Common myeloid progenitor, CD34-positive (primary cell): ENCODE measurements around the gene KRTAP4-9.
A peak's percentile ranks its signal among the peaks of the same experiment; 100 is the strongest.
"Not testable (repeated sequence)": the region's sequence is repeated elsewhere in the genome, so short reads cannot be mapped to it uniquely, and the experiment has no call there.

Experiments used
- CTCF ChIA-PET: fragments of 350-600 bp; sonication (Branson Sonifier 250); formaldehyde crosslinking; loops from one replicate; lab custom pipeline; 2021; ENCODE audit warnings: antibody characterized with exemption; lab: Charles Lee
- POLR2A ChIA-PET: fragments of 350-600 bp; sonication (Branson Sonifier 250); formaldehyde crosslinking; loops from one replicate; lab custom pipeline; 2021; ENCODE audit warnings: antibody characterized with exemption; lab: Charles Lee
- DNase-seq, 3 donors: peaks; one replicate each; pipeline versions ENCODE4 v3.0.0 to v3.0.0-alpha.2; 2013
- H3K27ac ChIP-seq, 2 experiments: 1 replicate in 1 of 2; 2 replicates in 1 of 2; pipeline ENCODE4 v1.7.0; 2013; ENCODE audit warnings: inconsistent platforms in 2 of 2, low read length in 2 of 2, mild to moderate bottlenecking in 2 of 2, low read depth in 1 of 2, moderate library complexity in 1 of 2; ENCODE audit not compliant: severe bottlenecking in 2 of 2, insufficient read depth in 1 of 2, poor library complexity in 1 of 2
- H3K27me3 ChIP-seq, 5 experiments: replicated peaks in 2 of 5; 1 replicate in 3 of 5; 2 replicates in 2 of 5; pipeline versions ENCODE4 v1.6.1 to v1.7.0; 2013; ENCODE audit warnings: low read length in 4 of 5, mild to moderate bottlenecking in 2 of 5, moderate library complexity in 2 of 5, inconsistent platforms in 1 of 5; ENCODE audit not compliant: insufficient read depth in 5 of 5, control insufficient read depth in 4 of 5
- H3K36me3 ChIP-seq, 4 experiments: 1 replicate in 2 of 4; 2 replicates in 2 of 4; pipeline versions ENCODE4 v1.6.1 to v1.7.0; 2013; ENCODE audit warnings: low read length in 3 of 4, control low read depth in 1 of 4, mild to moderate bottlenecking in 1 of 4; ENCODE audit not compliant: control insufficient read depth in 4 of 4, insufficient read depth in 4 of 4
- H3K4me1 ChIP-seq, 4 experiments: 1 replicate in 3 of 4; 2 replicates in 1 of 4; pipeline versions ENCODE4 v1.6.1 to v1.7.1; 2013; ENCODE audit warnings: low read length in 3 of 4, mild to moderate bottlenecking in 3 of 4, control low read depth in 1 of 4, inconsistent platforms in 1 of 4, moderate library complexity in 1 of 4; ENCODE audit not compliant: control insufficient read depth in 4 of 4, insufficient read depth in 4 of 4; ENCODE audit errors: control extremely low read depth in 1 of 4
- H3K4me3 ChIP-seq, 7 experiments: 1 replicate in 4 of 7; 2 replicates in 3 of 7; pipeline versions ENCODE4 v1.5.1 to v1.7.0; 2013; ENCODE audit warnings: mild to moderate bottlenecking in 7 of 7, low read length in 6 of 7, moderate library complexity in 6 of 7, inconsistent platforms in 2 of 7, low read depth in 2 of 7, control low read depth in 1 of 7; ENCODE audit not compliant: insufficient read depth in 4 of 7, control insufficient read depth in 1 of 7; ENCODE audit errors: extremely low read depth in 1 of 7
- H3K9me3 ChIP-seq, 5 experiments: 1 replicate in 4 of 5; 2 replicates in 1 of 5; pipeline versions ENCODE4 v1.6.1 to v1.7.1; 2013; ENCODE audit warnings: low read length in 4 of 5, mild to moderate bottlenecking in 2 of 5, inconsistent platforms in 1 of 5, low read depth in 1 of 5, moderate library complexity in 1 of 5; ENCODE audit not compliant: control insufficient read depth in 4 of 5, insufficient read depth in 2 of 5; ENCODE audit errors: control extremely low read depth in 1 of 5
- WGBS: methylation state at CpG from one replicate; pipeline ENCODE4 v1.1.5; 2013; ENCODE audit not compliant: insufficient coverage; 5-methylcytosine and 5-hydroxymethylcytosine counted together

Gene KRTAP4-9

DNA sequence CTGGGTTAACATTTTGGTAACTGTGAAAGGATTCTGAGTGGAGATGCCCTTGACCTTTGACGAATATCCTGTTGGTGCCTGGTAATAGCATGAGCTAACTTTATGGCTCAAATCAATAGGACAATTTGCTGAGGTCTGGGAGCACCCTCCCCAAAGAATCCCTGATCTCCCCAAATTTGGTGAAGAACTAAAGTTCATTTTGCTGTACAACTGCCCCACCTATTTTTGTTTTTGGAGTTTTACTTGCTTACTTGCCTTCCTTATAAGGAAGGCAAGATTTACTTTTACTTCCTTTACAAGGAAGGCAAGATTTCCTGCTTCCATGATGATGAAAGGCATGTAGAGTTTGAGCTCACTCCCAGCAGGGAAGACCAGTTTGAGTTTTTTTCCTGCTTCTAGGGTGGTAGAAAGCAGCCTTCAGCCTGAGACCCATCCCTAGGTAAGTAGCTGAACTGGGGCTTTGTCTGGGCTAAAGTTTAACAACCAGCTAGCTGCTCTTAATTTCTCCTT lies 2.8 kb downstream of the KRTAP4-9 start:
- H3K27me3 ChIP-seq, result no peaks in the 10 kb centered on the region
- peaks cover 0 to 13% (median 7%) of the 10 kb centered on the region in 4 experiments for H3K4me1 ChIP-seq
- no peak overlapping the region for H3K27ac ChIP-seq
- ChIA-PET POLR2A (no interaction called here), CTCF (no interaction called here)
- DNase-seq, result no peak
- no peaks in the 10 kb centered on the region for H3K36me3 ChIP-seq
- H3K4me3 ChIP-seq, result no peak overlapping the region
- peaks cover 0 to 4% (median 0%) of the 10 kb centered on the region in 5 experiments for H3K9me3 ChIP-seq
- 100% methylated on average over 1 of the region's 1 CpG for WGBS

DNA sequence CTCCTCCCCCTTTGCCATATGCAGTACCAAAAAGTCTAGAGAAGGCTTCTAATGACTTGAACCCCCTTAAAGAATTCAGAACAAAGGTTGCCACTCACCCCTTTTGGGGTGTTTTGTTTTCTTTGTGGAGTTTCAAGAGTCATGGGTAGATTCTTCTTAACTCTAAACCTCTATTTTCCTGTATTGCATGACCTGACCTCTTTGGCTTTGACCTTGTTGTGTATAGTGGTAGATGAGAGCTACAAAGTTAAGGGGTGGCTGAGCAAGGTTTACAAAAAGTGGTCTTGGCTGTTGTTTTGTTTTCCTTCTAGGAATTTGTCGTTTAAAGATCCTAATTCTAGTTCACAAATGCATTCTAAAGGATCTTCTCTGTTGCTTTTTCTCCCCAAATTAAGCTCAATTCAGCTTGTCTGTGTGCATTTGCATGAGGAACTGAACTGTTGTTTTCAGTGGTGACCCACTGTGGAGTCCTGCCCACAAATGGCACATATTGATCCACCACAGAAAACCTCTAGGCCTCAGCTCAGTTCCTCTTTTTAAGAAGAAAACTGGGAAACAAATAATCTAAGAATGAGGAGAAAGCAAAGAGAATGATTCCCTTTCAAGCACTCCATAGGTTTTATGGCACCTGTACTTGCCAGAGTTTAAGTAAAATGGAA lies 3.7 kb downstream of the KRTAP4-9 start:
- POLR2A ChIA-PET, H3K27me3 ChIP-seq, DNase-seq, H3K4me3 ChIP-seq, H3K27ac ChIP-seq, H3K36me3 ChIP-seq, H3K9me3 ChIP-seq: not testable (repeated sequence)
- peaks cover 0 to 13% (median 7%) of the 10 kb centered on the region in 4 experiments for H3K4me1 ChIP-seq
- WGBS, result no CpG with 5 or more reads among the region's 1 CpG
- CTCF ChIA-PET, result interaction anchor here (1.1 kb wide), 1 partner anchor 200 kb away, joined by 3 read pairs; the partner anchor contains the start of gene KRTAP16-1

DNA sequence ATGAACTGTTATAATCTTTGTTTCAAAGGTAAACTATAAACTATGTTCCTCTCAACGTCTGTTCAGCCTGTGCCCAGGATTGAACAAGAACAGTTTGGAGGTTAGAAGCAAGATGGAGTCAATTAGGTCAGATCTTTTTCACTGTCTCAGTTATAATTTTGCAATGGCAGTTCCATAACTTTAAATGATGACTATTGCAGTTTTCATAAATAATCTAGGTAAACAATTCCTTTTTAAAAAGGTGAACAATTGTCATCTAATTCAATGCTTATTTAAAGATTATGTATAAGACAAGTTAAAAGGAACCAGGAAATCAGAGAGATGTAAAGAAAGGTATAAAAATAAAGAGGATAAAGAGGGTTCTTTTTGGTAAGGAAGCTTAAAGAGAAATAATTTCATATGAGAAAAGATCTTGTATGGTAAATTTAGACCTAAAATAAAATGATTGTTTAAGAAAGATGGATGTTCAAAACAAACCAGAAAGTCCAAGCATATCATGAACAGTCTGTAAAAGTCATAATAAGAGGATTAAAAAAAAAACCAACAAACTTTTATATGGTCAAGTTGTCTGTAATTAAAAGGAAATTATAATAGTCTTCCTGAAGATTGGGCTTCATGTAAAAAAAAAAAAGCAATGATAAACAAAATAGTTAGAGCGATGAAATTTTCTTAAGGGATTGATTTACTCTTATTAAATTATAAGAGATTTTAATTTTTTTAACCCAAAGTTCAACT lies 6.1 kb downstream of the KRTAP4-9 start:
- Histone ChIP-seq H3K4me1 (peaks cover 0 to 13% (median 7%) of the 10 kb centered on the region in 4 experiments), H3K36me3 (no peaks in the 10 kb centered on the region), H3K9me3 (peaks cover 0 to 10% (median 0%) of the 10 kb centered on the region in 5 experiments), H3K4me3 (no peak overlapping the region), H3K27me3 (no peaks in the 10 kb centered on the region), H3K27ac (no peak overlapping the region)
- POLR2A ChIA-PET, result no interaction called here
- DNase-seq, result no peak
- CTCF ChIA-PET, result interaction anchor here (0.6 kb wide), 1 partner anchor 217 kb away, joined by 4 read pairs; no protein-coding TSS in a partner anchor
- no CpG with 5 or more reads among the region's 2 CpGs for WGBS

DNA sequence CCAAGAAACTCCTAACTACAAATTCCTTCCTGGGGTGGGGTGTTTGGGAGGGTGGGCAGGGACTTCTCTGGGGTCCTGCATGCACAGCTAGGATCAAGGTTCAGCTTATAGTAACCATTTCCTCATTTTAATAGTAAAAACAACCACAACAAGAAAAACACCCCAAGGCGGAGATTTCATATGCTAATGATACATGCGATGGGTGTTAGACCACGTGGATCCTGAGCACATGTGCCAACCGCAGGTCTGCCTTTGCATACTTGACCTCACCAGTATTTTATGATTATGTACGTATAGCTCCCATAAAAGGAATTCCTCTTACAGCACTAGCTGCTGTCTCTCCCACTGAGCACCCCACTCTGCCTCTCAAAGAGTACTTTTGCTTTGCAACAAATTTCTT lies 11.1 kb downstream of the KRTAP4-9 start:
- DNase-seq, result peak in 2 of 3 donors; percentile 33 to 41

DNA sequence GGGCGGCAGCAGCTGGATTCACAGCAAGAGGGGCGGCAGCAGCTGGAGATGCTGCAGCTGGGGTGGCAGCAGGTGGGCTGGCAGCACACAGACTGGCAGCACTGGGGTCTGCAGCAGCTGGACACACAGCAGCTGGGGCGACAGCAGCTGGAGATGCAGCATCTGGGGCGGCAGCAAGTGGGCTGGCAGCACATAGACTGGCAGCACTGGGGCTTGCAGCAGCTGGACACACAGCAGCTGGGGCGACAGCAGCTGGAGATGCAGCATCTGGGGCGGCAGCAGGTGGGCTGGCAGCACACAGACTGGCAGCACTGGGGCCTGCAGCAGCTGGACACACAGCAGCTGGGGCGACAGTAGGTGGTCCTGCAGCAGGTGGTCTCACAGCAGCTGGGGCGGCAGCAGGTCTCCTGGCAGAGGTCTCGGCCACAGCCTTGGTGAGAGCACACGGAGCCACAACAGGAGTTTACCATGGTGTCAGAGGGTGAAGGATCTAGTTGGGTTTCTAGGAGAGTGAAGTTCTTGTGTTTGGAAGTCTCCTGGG lies 12.7 kb downstream of the KRTAP4-9 start, which contains the start of gene KRTAP4-11:
KRTAP4-11 (minus strand) TSS at position 528 of the 541 bp plus-strand sequence; CDS start at position 470, 58 bp downstream.
- DNase-seq, CTCF ChIA-PET, H3K27ac ChIP-seq, H3K4me3 ChIP-seq, H3K9me3 ChIP-seq, H3K36me3 ChIP-seq, POLR2A ChIA-PET, H3K27me3 ChIP-seq: not testable (repeated sequence)
- peaks cover 0 to 16% (median 7%) of the 10 kb centered on the region in 4 experiments for H3K4me1 ChIP-seq
- 85% methylated on average over 9 of the region's 10 CpGs for WGBS

More for the DNA sequence above, 11.1 kb downstream of the KRTAP4-9 start:
- ChIA-PET CTCF (no interaction called here), POLR2A (no interaction called here)
- Histone ChIP-seq H3K27me3 (no peaks in the 10 kb centered on the region), H3K4me1 (peaks cover 0 to 16% (median 7%) of the 10 kb centered on the region in 4 experiments), H3K4me3 (no peak overlapping the region), H3K27ac (no peak overlapping the region), H3K9me3 (peaks cover 0 to 10% (median 0%) of the 10 kb centered on the region in 5 experiments), H3K36me3 (no peaks in the 10 kb centered on the region)
- 42% methylated on average over 4 of the region's 5 CpGs for WGBS

DNA sequence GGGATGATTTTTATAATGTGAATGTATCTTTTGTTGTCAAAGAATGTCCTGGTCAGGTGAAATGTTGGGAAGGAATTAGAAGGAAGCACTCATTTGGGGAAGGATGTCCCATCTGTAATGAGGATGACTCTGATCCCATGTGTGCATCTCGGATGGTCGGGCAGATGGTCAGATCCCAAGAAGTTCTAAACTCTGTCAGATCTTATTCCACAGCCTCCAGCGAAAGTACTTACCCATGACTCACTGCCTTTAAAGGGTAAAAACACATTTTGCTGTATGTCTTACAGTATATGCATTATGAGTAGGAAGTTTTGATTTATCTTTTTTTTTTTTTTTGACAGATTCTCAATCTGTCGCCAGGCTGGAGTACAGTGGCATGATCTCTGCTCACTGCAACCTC lies 13.5 kb downstream of the KRTAP4-9 start:
- WGBS, result 100% methylated on average over 3 of the region's 4 CpGs
- POLR2A ChIA-PET, result no interaction called here

More for the DNA sequence above, 13.5 kb downstream of the KRTAP4-9 start:
- Histone ChIP-seq H3K27ac (no peak overlapping the region), H3K9me3 (peaks cover 0 to 11% (median 2%) of the 10 kb centered on the region in 5 experiments), H3K4me1 (peaks cover 0 to 16% (median 7%) of the 10 kb centered on the region in 4 experiments), H3K4me3 (no peak overlapping the region), H3K36me3 (no peaks in the 10 kb centered on the region), H3K27me3 (no peaks in the 10 kb centered on the region)
- DNase-seq, result no peak
- CTCF ChIA-PET, result no interaction called here
